ENCODE measurements around the gene METTL23.

Gene METTL23

DNA sequence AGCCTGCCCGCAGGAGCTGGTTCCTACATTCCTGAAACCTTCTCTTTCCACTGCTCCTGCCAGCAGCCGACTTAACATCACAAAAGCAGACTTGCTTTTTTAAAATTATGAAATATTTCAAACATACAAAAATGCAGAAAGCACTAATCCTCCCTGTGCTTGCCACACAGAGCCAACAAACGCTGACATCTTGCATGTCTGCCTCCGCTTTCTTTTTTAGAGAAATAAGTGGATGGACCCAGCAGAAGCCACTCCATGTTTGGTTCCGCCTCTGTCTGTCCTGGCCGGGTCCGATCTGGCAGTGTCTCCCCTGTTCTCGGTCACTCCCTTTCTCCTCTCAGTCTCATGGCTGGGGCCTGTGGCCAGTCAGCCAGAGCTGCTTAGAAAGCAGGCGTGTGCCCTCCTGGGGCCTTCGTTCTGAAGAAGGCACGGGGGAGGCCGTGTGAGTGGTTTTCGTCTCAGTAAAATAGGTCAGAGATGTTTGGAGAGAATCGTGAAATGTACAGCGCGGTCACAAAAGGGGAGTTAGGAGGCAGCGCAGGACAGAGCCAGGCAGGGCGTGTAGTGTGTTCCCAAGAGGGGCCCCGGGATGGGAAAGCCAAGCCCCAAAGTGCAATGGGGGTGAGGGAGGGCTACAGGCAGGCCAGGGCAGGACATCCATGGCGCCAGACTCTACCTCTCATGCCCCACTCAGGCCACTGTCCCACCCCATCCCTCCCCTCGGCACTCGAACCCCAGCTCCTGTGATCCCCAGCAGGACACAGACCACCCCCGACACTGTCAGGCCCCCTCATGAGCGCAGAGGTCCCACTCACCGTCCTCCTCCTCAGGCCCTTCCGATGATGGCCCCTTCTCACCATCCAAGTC lies 39.1 kb upstream of the METTL23 start:
- no peak for DNase-seq (ENCODE audit: low read depth)
- TF ChIP-seq, protein P1, sequence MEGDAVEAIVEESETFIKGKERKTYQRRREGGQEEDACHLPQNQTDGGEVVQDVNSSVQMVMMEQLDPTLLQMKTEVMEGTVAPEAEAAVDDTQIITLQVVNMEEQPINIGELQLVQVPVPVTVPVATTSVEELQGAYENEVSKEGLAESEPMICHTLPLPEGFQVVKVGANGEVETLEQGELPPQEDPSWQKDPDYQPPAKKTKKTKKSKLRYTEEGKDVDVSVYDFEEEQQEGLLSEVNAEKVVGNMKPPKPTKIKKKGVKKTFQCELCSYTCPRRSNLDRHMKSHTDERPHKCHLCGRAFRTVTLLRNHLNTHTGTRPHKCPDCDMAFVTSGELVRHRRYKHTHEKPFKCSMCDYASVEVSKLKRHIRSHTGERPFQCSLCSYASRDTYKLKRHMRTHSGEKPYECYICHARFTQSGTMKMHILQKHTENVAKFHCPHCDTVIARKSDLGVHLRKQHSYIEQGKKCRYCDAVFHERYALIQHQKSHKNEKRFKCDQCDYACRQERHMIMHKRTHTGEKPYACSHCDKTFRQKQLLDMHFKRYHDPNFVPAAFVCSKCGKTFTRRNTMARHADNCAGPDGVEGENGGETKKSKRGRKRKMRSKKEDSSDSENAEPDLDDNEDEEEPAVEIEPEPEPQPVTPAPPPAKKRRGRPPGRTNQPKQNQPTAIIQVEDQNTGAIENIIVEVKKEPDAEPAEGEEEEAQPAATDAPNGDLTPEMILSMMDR (conservative IDR thresholded peaks at IDR 0.05; ENCODE audit: low read depth, low read length) = no peak
- H3K4me3 ChIP-seq (ENCODE audit: low read depth, low read length) = no peak overlapping the region

DNA sequence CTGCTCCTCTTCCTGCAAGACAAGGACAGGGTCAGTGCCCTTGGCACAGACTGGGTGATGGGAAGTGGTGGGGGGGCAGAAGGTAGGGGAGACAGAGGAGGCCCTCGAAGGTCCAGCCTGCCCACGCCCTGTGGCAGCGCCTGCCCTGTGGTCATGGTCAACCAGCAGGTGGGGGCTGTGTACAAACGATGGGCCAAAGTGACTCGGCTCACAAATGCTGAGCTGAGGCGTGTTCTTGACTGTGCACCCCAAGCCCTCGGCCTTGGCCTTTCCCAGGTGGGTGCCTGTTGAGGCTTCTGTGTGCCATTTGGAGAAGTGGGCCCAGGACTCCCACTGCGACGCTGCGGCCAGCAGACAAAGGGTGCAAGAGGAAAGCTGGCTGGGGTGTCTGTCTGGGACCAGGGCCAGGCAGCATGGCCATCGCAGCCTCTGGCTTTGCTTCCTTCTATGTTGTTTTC lies 38.4 kb upstream of the METTL23 start:
- no peak overlapping the region for H3K4me3 ChIP-seq (ENCODE audit: low read depth, low read length)
- DNase-seq (ENCODE audit: low read depth) = no peak
- TF ChIP-seq, protein P1 (conservative IDR thresholded peaks at IDR 0.05; ENCODE audit: low read depth, low read length) = no peak

DNA sequence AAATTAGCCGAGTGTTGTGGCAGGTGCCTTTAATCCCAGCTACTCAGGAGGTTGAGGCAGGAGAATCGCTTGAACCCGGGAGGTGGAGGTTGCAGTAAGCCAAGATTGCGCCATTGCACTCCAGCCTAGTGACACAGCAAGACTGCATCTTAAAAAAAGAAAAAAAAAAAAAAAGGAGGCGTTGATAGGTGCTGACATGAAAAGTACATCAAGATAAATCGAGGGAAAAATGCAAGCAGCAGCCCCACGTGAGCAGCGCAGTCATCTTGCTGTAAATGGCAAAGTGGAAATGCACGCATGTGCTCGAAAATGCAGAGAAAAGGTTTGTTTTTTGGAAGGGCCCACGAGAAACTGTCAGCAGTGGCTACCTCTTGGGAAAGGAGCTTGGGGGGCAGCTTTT lies 36.8 kb upstream of the METTL23 start:
- H3K4me3 ChIP-seq (ENCODE audit: low read depth, low read length) = no peak overlapping the region
- TF ChIP-seq, protein P1 (conservative IDR thresholded peaks at IDR 0.05; ENCODE audit: low read depth, low read length) = no peak
- DNase-seq (ENCODE audit: low read depth) = peak; percentile 67

DNA sequence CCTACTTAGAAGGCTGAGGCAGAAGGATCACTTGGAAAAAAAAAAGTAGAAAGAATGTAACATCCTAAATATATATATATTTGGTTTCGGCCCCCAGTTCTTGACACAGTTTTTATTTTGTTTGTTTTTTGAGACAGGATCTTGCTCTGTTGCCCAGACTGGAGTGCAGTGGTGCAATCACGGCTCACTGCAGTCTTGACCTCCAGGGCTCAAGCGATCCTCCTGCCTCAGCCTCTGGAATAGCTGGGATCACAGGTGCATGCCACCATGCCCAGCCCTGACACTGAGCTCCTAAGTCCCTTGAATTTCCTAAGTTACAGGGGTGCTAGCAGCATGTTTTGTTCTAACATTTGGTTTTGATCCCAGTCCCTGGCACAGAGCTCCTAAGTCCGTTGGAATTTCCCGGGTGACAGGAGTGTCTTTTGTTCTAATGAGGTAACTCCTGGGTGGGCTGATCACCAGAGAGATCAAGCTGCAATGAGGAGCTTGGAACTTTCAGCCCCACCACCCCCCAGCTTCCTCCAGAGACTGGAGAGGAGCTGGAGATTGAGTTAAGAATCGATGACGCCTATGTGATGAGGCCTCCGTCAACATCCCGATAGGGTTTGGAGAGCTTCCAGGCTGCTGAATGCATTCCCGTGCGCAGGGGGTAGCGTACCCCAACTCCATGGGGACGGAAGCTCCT lies 35.9 kb upstream of the METTL23 start:
- TF ChIP-seq, protein P1 (conservative IDR thresholded peaks at IDR 0.05; ENCODE audit: low read depth, low read length) = no peak
- H3K4me3 ChIP-seq (ENCODE audit: low read depth, low read length) = no peak overlapping the region
- DNase-seq (ENCODE audit: low read depth) = no peak

DNA sequence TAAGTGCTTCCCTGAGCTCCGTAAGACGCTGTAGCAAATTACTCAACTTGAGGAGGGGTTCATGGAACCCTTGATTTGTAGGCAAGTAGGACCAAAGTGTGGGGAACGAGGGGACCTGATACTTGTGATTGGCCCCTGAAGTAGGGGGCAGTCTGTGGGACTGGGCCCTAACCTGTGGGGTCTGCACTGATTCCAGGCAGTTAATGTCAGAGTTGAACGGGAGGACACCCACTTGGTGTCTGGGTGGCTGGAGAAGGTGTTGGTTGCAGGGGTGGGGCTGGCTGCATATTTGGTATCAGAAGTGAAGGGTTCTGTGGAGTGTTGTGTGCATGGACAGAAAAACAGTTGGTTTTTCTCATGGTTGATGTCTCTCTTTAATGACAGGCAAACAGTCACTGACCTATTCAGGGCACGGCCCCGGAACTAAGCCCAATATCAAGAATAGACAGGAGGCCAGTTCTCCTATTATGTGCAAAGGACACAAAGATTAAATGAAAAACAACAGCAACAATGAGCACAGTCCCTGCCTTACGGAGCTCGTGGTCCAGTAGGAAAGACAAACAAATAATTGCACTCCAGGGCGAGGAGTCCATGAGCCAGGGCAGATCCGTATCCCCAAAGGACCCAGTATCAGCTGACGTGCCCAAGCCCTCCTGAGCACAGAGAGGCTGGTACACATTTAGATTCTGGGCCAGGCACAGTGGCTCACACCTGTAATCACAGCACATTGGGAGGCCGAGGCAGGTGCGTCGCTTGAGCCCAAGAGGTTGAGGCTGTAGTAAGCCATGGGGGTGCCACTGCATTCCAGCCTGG lies 35.1 kb upstream of the METTL23 start:
- H3K4me3 ChIP-seq (ENCODE audit: low read depth, low read length) = no peak overlapping the region
- no peak for DNase-seq (ENCODE audit: low read depth)
- TF ChIP-seq, protein P1 (conservative IDR thresholded peaks at IDR 0.05; ENCODE audit: low read depth, low read length) = no peak

DNA sequence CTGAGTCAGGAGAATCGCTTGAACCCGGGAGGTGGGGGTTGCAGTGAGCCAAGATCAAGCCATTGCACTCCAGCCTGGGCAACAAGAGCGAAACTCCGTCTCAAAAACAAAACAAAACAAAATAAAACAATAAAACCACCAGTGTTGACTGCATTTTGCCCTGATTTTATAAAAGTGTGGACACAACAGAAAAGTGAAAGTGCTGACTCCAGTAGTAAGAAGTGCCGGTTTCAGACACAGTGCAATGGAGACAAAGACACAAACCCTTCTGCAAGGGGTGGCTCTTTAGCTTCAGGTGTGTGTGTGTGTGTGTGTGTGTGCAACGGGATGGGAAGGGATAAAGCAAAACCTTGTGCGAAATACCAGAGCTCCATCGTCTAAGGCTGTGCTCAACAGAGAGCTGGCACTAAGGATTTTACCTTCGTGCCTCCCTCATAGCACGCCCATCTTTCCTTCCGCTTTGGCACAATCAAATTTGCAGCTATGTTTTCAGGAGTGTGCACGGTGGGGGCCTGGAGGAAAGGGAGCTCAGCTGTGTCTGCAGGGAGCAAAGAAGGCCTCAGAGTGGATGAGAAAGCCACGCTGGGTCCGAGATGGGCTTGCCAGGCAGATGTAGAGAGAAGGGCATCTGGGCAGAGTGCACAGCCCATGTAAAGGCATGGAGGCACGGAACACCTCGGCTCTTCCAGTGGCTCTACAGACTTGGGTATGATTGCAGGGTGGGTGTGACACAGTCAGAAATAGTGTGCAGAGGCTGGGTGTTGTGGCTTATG lies 31.4 kb upstream of the METTL23 start:
- TF ChIP-seq, protein P1 (conservative IDR thresholded peaks at IDR 0.05; ENCODE audit: low read depth, low read length) = no peak
- no peak for DNase-seq (ENCODE audit: low read depth)
- H3K4me3 ChIP-seq (ENCODE audit: low read depth, low read length) = no peak overlapping the region

Measured in choroid plexus epithelial cell (primary cell).